Fibroblast of the conjunctiva (primary cell): Measurements from ENCODE around the gene KRTAP5-4.

Experiments
- DNase-seq: peaks from one replicate; pipeline ENCODE4 v3.0.0-alpha.2; 2010; ENCODE audit warnings: low read depth

Gene KRTAP5-4

DNA sequence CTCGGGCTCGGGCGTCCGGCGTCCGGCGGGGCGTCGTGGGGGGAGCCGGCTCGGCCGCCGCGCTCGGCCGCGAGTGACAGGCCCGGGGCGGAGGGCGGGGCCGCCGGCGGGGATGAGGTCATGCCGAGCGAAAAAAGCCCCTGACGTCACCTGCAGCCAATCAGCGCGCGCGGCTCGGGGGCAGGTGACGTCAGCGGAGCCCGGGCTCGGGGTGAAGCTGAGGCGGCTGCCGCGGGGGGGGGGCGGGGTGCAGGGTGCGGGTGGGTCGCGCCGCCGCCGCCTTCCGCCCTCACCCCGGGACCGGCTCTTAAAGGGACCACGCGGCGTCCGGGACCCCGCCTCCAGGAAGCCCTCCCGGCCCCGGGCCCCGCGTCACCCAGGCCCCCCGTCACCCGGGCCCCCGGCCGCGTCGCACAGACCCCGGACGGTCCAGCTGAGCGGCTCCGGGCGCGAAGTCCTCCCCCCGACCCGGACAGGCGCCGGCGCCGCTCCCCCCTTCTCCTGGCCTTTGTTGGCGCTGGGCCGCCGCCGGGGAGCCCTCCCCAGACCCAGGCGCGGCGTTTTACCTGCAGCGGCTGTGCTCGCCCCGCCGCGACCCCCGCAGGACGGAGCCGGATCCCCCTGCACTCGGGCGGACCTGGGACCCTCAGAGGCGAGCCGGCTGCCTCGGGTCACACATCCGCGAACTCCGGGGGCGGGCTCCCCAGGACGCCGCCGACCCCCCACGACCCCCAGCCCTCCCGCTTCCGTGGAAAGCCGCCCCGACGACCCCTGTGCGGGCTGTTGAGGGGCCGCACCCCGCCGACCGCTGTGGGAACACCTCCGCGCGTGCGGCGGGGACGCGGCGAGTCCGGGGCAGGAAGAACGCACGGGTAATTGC lies 49.5 kb downstream of the KRTAP5-4 start, which contains the start of gene DUSP8:
TSS of gene DUSP8 (minus strand) at position 75 of the 880 bp plus-strand sequence. CDS start 6,445 bp downstream, outside the sequence.
- DNase-seq = peak; percentile 40

DNA sequence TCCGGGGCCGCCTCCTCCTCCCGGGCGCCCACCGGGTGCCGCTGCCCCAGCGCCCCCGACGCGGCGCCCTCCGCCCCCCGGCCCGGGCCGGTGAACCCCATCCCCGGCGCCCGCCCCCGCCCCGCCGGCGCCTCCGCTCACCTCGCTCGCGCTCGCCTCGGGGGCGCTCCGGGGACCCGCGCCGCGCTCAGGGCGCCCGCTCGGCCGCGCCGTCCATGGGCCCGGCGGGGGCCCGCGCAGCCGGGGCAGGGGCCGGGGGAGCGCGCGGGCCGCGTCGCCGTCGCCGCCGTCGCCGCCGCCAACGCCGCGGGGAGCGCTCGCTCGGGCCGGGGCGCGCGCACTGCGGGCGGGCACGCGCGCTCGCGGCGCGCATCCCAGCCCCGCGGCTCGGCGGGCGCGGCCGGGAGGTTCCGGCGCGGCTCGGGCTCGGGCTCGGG lies 50.2 kb downstream of the KRTAP5-4 start:
- DNase-seq = no peak
